ENCODE results near the gene ATXN2L. TPM values are rescaled to one million over a fixed set of nuclear protein-coding genes. Genes with fewer than 3 reads are reported as not detected.

Gene ATXN2L
- polyA plus RNA-seq, 4 donors, result 92.5 to 130 (median 105) TPM

- no peak for DNase-seq (ENCODE audit: low read depth in 4 of 4, low spot score in 3 of 4)
Observed at GRCh38 chr16:28835864-28836760, 13.3 kb downstream of the ATXN2L start.

- DNase-seq (ENCODE audit: low read depth in 4 of 4, low spot score in 3 of 4), result no peak
Observed at GRCh38 chr16:28836761-28837064, 13.9 kb downstream of the ATXN2L start.

GRCh38 chr16:28837672-28838557, 15.1 kb downstream of the ATXN2L start:
- no peak for DNase-seq (ENCODE audit: low read depth in 4 of 4, low spot score in 3 of 4)

GRCh38 chr16:28838558-28838918, 15.7 kb downstream of the ATXN2L start:
- DNase-seq (ENCODE audit: low read depth in 4 of 4, low spot score in 3 of 4), result no peak

GRCh38 chr16:28839004-28839639, 16.3 kb downstream of the ATXN2L start:
- no peak for DNase-seq (ENCODE audit: low read depth in 4 of 4, low spot score in 3 of 4)

- DNase-seq (ENCODE audit: low read depth in 4 of 4, low spot score in 3 of 4), result no peak
Observed at GRCh38 chr16:28839899-28840298, 17.1 kb downstream of the ATXN2L start.

GRCh38 chr16:28842696-28843095, 19.9 kb downstream of the ATXN2L start:
- DNase-seq (ENCODE audit: low read depth in 4 of 4, low spot score in 3 of 4), result no peak

GRCh38 chr16:28843766-28844165, 21.0 kb downstream of the ATXN2L start:
- DNase-seq (ENCODE audit: low read depth in 4 of 4, low spot score in 3 of 4), result no peak

- DNase-seq (ENCODE audit: low read depth in 4 of 4, low spot score in 3 of 4), result no peak
Observed at GRCh38 chr16:28844226-28844885, 21.6 kb downstream of the ATXN2L start.

GRCh38 chr16:28845293-28845692, 22.5 kb downstream of the ATXN2L start:
- DNase-seq (ENCODE audit: low read depth in 4 of 4, low spot score in 3 of 4), result no peak

GRCh38 chr16:28845761-28846079, 22.9 kb downstream of the ATXN2L start:
- no peak for DNase-seq (ENCODE audit: low read depth in 4 of 4, low spot score in 3 of 4)

- peak; percentile 95 to 97 (median 96) for DNase-seq (ENCODE audit: low read depth in 4 of 4, low spot score in 3 of 4)
Observed at GRCh38 chr16:28846080-28846932, 23.5 kb downstream of the ATXN2L start, which contains the start of gene TUFM. TUFM (minus strand) TSS chr16:28846348; CDS start chr16:28846269, 79 bp downstream.

GRCh38 chr16:28846933-28847273, 24.1 kb downstream of the ATXN2L start:
- no peak for DNase-seq (ENCODE audit: low read depth in 4 of 4, low spot score in 3 of 4)

GRCh38 chr16:28858421-28858820, 35.6 kb downstream of the ATXN2L start:
- DNase-seq (ENCODE audit: low read depth in 4 of 4, low spot score in 3 of 4), result no peak

- DNase-seq (ENCODE audit: low read depth in 4 of 4, low spot score in 3 of 4), result no peak
Observed at GRCh38 chr16:28859326-28859725, 36.5 kb downstream of the ATXN2L start.

GRCh38 chr16:28863929-28864793, 41.4 kb downstream of the ATXN2L start:
- DNase-seq (ENCODE audit: low read depth in 4 of 4, low spot score in 3 of 4), result no peak

- no peak for DNase-seq (ENCODE audit: low read depth in 4 of 4, low spot score in 3 of 4)
Observed at GRCh38 chr16:28865001-28865688, 42.3 kb downstream of the ATXN2L start.

GRCh38 chr16:28865722-28866453, 43.1 kb downstream of the ATXN2L start:
- DNase-seq (ENCODE audit: low read depth in 4 of 4, low spot score in 3 of 4), result no peak

Data from right renal pelvis (tissue), 4 donors.